K562 (cell line): Measurements from ENCODE around the gene APLF.

Experiments
- EHMT2 ChIP-seq: fragments of 450-650 bp; IDR thresholded peaks from 2 replicates; pipeline ENCODE4 v1.6.1; 2018; ENCODE audit warnings: antibody characterized with exemption
- RFX5 ChIP-seq: IDR thresholded peaks from 2 replicates; pipeline ENCODE4 v1.6.1; 2011; ENCODE audit warnings: low read depth, mild to moderate bottlenecking, improper control_type of control experiment, low read length

- TF ChIP-seq RFX5 (no peak), EHMT2 (no peak)
Measured at GRCh38 chr2:68491582-68491981, 24.2 kb downstream of the APLF start.
